C4-2B (cell line): Measurements from ENCODE around the gene CLDN15.
A peak's percentile ranks its signal among the peaks of the same experiment; 100 is the strongest.

Experiments
- ZFX ChIP-seq: fragments of 450-650 bp; IDR thresholded peaks from 2 replicates; pipeline ENCODE4 v1.6.1; 2017
- TF ChIP-seq, protein P1 (sequence below): fragments of 450-650 bp; conservative IDR thresholded peaks from 2 replicates; pipeline ENCODE4 v1.5.1; 2017; ENCODE audit warnings: mild to moderate bottlenecking

DNA sequence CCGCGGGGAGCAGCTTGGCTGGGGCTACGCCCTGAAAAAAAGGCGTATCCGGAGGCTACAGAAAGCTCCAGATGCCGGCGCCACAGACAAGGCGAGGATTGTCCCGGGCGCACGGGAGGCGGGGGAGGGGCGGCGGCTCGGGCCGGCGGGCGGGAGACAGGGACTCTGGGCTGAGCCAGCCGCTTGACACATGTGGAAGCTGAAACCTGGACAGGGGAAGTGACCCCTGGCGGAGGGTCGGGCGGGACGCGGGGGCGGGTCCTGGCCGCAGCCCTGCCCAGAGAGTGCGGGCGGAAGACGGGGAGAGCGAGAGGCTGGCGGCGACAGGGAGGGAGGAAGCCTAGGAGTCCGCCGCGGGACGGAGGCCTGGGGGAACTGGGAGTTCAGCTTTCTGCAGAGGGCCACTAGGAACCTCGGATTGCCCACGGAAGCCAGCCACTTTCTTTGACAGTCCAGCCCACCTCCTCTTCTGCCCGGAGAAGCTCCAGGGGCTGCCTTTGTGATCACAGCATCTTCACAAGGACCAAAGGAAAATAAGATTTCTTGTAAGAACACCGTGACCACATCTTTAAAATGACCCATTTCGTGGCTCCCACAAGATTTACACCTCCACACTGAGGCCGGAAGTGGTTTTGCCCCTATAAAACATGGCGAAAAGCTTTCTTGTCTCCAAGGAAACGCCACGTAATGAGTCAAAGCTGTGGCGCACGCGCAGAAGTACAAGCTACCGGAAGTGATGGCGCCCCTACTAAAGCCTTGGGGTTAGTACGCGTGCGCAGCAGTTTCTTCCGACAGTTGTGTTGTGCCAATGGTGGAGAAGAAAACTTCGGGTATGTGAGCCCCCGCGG lies 20.0 kb downstream of the CLDN15 start, which contains the start of the genes PLOD3 and ZNHIT1:
- TF ChIP-seq, protein P1, sequence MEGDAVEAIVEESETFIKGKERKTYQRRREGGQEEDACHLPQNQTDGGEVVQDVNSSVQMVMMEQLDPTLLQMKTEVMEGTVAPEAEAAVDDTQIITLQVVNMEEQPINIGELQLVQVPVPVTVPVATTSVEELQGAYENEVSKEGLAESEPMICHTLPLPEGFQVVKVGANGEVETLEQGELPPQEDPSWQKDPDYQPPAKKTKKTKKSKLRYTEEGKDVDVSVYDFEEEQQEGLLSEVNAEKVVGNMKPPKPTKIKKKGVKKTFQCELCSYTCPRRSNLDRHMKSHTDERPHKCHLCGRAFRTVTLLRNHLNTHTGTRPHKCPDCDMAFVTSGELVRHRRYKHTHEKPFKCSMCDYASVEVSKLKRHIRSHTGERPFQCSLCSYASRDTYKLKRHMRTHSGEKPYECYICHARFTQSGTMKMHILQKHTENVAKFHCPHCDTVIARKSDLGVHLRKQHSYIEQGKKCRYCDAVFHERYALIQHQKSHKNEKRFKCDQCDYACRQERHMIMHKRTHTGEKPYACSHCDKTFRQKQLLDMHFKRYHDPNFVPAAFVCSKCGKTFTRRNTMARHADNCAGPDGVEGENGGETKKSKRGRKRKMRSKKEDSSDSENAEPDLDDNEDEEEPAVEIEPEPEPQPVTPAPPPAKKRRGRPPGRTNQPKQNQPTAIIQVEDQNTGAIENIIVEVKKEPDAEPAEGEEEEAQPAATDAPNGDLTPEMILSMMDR = no peak
- TF ChIP-seq ZFX = 0 out of 2 replicates have a peak, but pooled peaks have one; percentile 38
